Measurements from ENCODE around the gene SUN2.

GRCh38 chr22:38715852-38716251 is 39.9 kb downstream of the SUN2 start:
- TF ChIP-seq CTCF (IDR thresholded peaks at IDR 0.05) (no peak), POLR2A (IDR thresholded peaks at IDR 0.05) (no peak)
